K562 (cell line): ENCODE data around the gene RRH. TPM values are rescaled to one million over a fixed set of nuclear protein-coding genes. Genes with fewer than 3 reads are reported as not detected.

Experiments
- ATAC-seq: fragments of 200-7000 bp; cut with Tn5 transposase; 3 replicates; pipeline ENCODE4 v1.9.1; 2020; ENCODE audit warnings: moderate library complexity
- BruUV-seq: library from RNA; stranded (reverse); fragments of 400-500 nt; replicated peaks from 2 replicates; lab custom pipeline; 2021; lab: Mats Ljungman, UMichigan
- CTCF ChIA-PET: fragments of 300-600 bp; formaldehyde crosslinking; extraction: SDS; loops from one replicate; lab custom pipeline; 2021; ENCODE audit warnings: low intra/inter-chr PET ratio; lab: Yijun Ruan, JAX
- POLR2A ChIA-PET: fragments of 300-600, 350-650 bp; sonication (Branson Sonifier 250); formaldehyde crosslinking; extraction: SDS; loops from one replicate; lab custom pipeline; 2021; ENCODE audit warnings: antibody characterized with exemption, inconsistent platforms; lab: Yijun Ruan, JAX
- DNase-seq, 4 experiments: peaks; one replicate each; pipeline versions ENCODE4 v3.0.0 to v3.0.0-alpha.2; 2011 to 2018; ENCODE audit warnings: low spot score in 3 of 4, mixed read lengths in 3 of 4; ENCODE audit errors: extremely low read depth in 1 of 4
- FAIRE-seq: peaks from 2 replicates; lab custom pipeline; 2011; peaks lifted over from hg19 to GRCh38; lab: Jason Lieb, UNC
- H2AFZ ChIP-seq: 2 replicates; pipeline ENCODE4 v1.6.0; 2011; ENCODE audit warnings: low read depth, low read length, control low read depth, inconsistent platforms
- H3K27ac ChIP-seq: fragments of 200-600 bp; 3 replicates; pipeline ENCODE4 v1.8.0; 2011; ENCODE audit warnings: low read depth, mild to moderate bottlenecking, control low read depth, inconsistent platforms, low read length, moderate library complexity, mixed read lengths; ENCODE audit errors: extremely low read depth
- H3K27me3 ChIP-seq, 2 experiments: fragments of 300-600 bp in 1 of 2; 2 replicates in 1 of 2; 3 replicates in 1 of 2; pipeline versions ENCODE4 v1.6.0 to v1.8.0; 2011; ENCODE audit warnings: inconsistent platforms in 2 of 2, low read length in 2 of 2, mild to moderate bottlenecking in 1 of 2, mixed read lengths in 1 of 2, moderate library complexity in 1 of 2; ENCODE audit not compliant: control insufficient read depth in 2 of 2, insufficient read depth in 2 of 2
- H3K36me3 ChIP-seq: fragments of 300-600 bp; 3 replicates; pipeline ENCODE4 v1.8.0; 2011; ENCODE audit warnings: mild to moderate bottlenecking, low read length, inconsistent platforms; ENCODE audit not compliant: control insufficient read depth, insufficient read depth
- H3K4me1 ChIP-seq, 2 experiments: fragments of 200-600 bp in 1 of 2; replicated peaks in 1 of 2; 2 replicates in 1 of 2; 3 replicates in 1 of 2; pipeline versions ENCODE4 v1.5.1 to v1.8.0; 2011; ENCODE audit warnings: inconsistent platforms in 2 of 2, low read length in 2 of 2, mild to moderate bottlenecking in 1 of 2, mixed read lengths in 1 of 2, moderate library complexity in 1 of 2; ENCODE audit not compliant: control insufficient read depth in 2 of 2, insufficient read depth in 2 of 2
- H3K4me2 ChIP-seq: 2 replicates; pipeline ENCODE4 v1.6.1; 2011; ENCODE audit warnings: low read length, control low read depth, inconsistent platforms, mixed read lengths; ENCODE audit not compliant: insufficient read depth
- H3K4me3 ChIP-seq: fragments of 200-600 bp; sonication (generic), shearing (Covaris generic); 2 replicates; pipeline ENCODE4 v1.5.1; 2016; ENCODE audit warnings: control low read depth, inconsistent platforms
- H3K79me2 ChIP-seq: fragments of 200-600 bp; 3 replicates; pipeline ENCODE4 v1.8.0; 2011; ENCODE audit warnings: low read length, inconsistent platforms; ENCODE audit not compliant: control insufficient read depth, insufficient read depth
- H3K9ac ChIP-seq, 2 experiments: 2 replicates each; pipeline versions ENCODE4 v1.6.0 to v1.6.1; 2011; ENCODE audit warnings: low read depth in 2 of 2, low read length in 2 of 2, control low read depth in 1 of 2, inconsistent platforms in 1 of 2, mild to moderate bottlenecking in 1 of 2, mixed read lengths in 1 of 2; ENCODE audit not compliant: insufficient read depth in 1 of 2
- H3K9me1 ChIP-seq: one replicate; pipeline ENCODE4 v1.6.0; 2011; ENCODE audit warnings: inconsistent platforms, mild to moderate bottlenecking, low read length, moderate library complexity; ENCODE audit not compliant: control insufficient read depth, insufficient read depth
- H3K9me3 ChIP-seq: replicated peaks from 2 replicates; pipeline ENCODE4 v1.5.1; 2011; ENCODE audit warnings: low read depth, low read length, inconsistent platforms; ENCODE audit not compliant: control insufficient read depth, insufficient read depth
- H4K20me1 ChIP-seq: replicated peaks from 2 replicates; pipeline ENCODE4 v1.6.1; 2011; ENCODE audit warnings: low read length, inconsistent platforms, mixed read lengths; ENCODE audit not compliant: control insufficient read depth, insufficient read depth
- BACH1 ChIP-seq: fragments of 200-800 bp; sonication (Bioruptor generic); IDR thresholded peaks from 2 replicates; pipeline ENCODE4 v1.6.1; 2016; ENCODE audit warnings: missing genetic modification characterization, missing compliant biosample characterization
- BMI1 ChIP-seq: fragments of 150-350 bp; IDR thresholded peaks from 2 replicates; pipeline ENCODE4 v1.6.1; 2014; ENCODE audit warnings: low read length
- CREB1 ChIP-seq, 2 experiments: sonication (generic) in 1 of 2; formaldehyde crosslinking in 1 of 2; IDR thresholded peaks; 2 replicates each; pipeline versions ENCODE4 v1.6.1 to v1.8.0; 2012 to 2022; ENCODE audit warnings: inconsistent platforms in 1 of 2, mild to moderate bottlenecking in 1 of 2, missing genetic modification reagents in 1 of 2, moderate library complexity in 1 of 2
- DACH1 ChIP-seq: fragments of 450-650 bp; IDR thresholded peaks from 2 replicates; pipeline ENCODE4 v1.6.1; 2018; ENCODE audit not compliant: partially characterized antibody
- FOXA3 ChIP-seq, 2 experiments: fragments of 450-650 bp in 1 of 2; sonication (generic) in 1 of 2; formaldehyde crosslinking; IDR thresholded peaks in 1 of 2; conservative IDR thresholded peaks in 1 of 2; 2 replicates each; pipeline versions ENCODE4 v1.4.0 to v1.8.0; 2020 to 2022; ENCODE audit warnings: mild to moderate bottlenecking in 2 of 2, missing genetic modification reagents in 1 of 2
- GATA2 ChIP-seq: sonication (generic); formaldehyde crosslinking; IDR thresholded peaks from 2 replicates; pipeline ENCODE4 v1.4.0; 2020; ENCODE audit warnings: mild to moderate bottlenecking, missing genetic modification reagents
- HNRNPL ChIP-seq: fragments of 200-400 bp; formaldehyde crosslinking; IDR thresholded peaks from 2 replicates; pipeline ENCODE4 v1.6.1; 2017; ENCODE audit warnings: low read depth, mild to moderate bottlenecking, low read length
- JUN ChIP-seq, 2 experiments: sonication (generic) in 1 of 2; formaldehyde crosslinking in 1 of 2; IDR thresholded peaks; 2 replicates each; pipeline versions ENCODE4 v1.6.1 to v1.8.0; 2012 to 2022; ENCODE audit warnings: borderline replicate concordance in 2 of 2, mild to moderate bottlenecking in 2 of 2, improper control_type of control experiment in 1 of 2, low read depth in 1 of 2, low read length in 1 of 2, missing genetic modification reagents in 1 of 2
- MTA3 ChIP-seq: fragments of 450-650 bp; formaldehyde crosslinking; IDR thresholded peaks from 2 replicates; pipeline ENCODE4 v1.6.1; 2017; ENCODE audit warnings: mild to moderate bottlenecking, borderline replicate concordance
- NUFIP1 ChIP-seq: fragments of 450-650 bp; IDR thresholded peaks from 2 replicates; pipeline ENCODE4 v1.6.1; 2018; ENCODE audit not compliant: partially characterized antibody
- ZNF184 ChIP-seq: sonication (generic); formaldehyde crosslinking; IDR thresholded peaks from 2 replicates; pipeline ENCODE4 v1.5.0; 2020; ENCODE audit warnings: missing genetic modification reagents
- WGBS: fragments of 100-300 bp; shearing (Covaris generic); methylation state at CpG from one replicate; pipeline ENCODE4 v1.1.6; 2016; ENCODE audit warnings: low coverage, mixed read lengths; ENCODE audit not compliant: insufficient coverage; ENCODE audit errors: missing lambda C conversion rate; 5-methylcytosine and 5-hydroxymethylcytosine counted together
- in situ Hi-C: fragments of 300-500 bp; cut with MboI; formaldehyde crosslinking; loops from 4 replicates; pipeline ENCODE4 v1.15.0; 2018; ENCODE audit warnings: inconsistent platforms, mixed read lengths
- intact Hi-C: fragments of 100-400 bp; cut with micrococcal nuclease; formaldehyde crosslinking; loops from 2 replicates; pipeline ENCODE4 v1.14.2; 2022
- polyA plus RNA-seq, 8 experiments: library from polyadenylated mRNA; depleted of rRNA in 4 of 8; stranded (reverse) in 5 of 8; unstranded in 3 of 8; fragments of >200 nt; fragmentation: Nextera tagmentation in 2 of 8; fragmentation: Illumina TruSeq in 1 of 8; extraction: Ambion mirVana in 2 of 8; extraction: Trizol in 1 of 8; gene quantifications; 2 replicates each; pipeline versions ENCODE4 v1.2.1 to v1.2.3, GENCODE V29; 2011 to 2014; ENCODE audit warnings: inconsistent platforms in 1 of 8, missing spikeins in 1 of 8
- total RNA-seq, 7 experiments: library from RNA; depleted of rRNA in 6 of 7; stranded (reverse); fragments of >200 nt in 6 of 7; fragmentation: Illumina TruSeq in 2 of 7; extraction: Trizol in 2 of 7; gene quantifications; 2 replicates each; pipeline versions ENCODE4 v1.2.1 to v1.2.3, GENCODE V29; 2011 to 2021; ENCODE audit warnings: low replicate concordance in 1 of 7
- TF ChIP-seq, protein P1 (sequence below): sonication (generic); formaldehyde crosslinking; IDR thresholded peaks from 2 replicates; pipeline ENCODE4 v1.8.1; 2023; ENCODE audit warnings: mild to moderate bottlenecking, missing genetic modification reagents
- TF ChIP-seq, protein P2 (sequence below): sonication (generic); formaldehyde crosslinking; IDR thresholded peaks from 2 replicates; pipeline ENCODE4 v1.8.0; 2022; ENCODE audit warnings: missing genetic modification reagents, mild to moderate bottlenecking, borderline replicate concordance
- TF ChIP-seq, protein P3 (sequence below): sonication (generic); formaldehyde crosslinking; IDR thresholded peaks from 2 replicates; pipeline ENCODE4 v1.8.0; 2022; ENCODE audit warnings: mild to moderate bottlenecking, missing genetic modification reagents

The RRH gene
- total and polyA plus RNA-seq, 9 of the 15 experiments (the other 6 are each of a cell fraction or from before 2014, with no cell fraction given), result 0.04 to 0.31 (median 0.12) TPM; not detected in 3

DNA sequence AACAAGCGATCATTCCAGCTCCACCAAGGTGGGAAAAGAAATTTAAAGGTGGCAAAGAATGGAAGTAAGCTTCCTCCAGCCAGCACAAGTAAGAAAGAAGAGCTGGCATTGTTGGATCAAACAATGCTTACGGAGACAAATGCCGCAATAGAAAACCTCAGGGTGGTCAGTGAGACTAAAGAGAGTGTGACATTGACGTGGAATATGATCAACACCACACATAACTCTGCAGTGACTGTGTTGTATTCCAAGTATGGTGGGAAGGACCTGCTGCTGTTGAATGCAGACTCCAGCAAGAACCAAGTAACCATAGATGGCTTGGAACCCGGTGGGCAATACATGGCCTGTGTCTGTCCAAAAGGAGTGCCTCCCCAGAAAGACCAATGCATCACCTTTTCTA, 42.3 kb downstream of the RRH start:
- Histone ChIP-seq H3K36me3 (no peaks in the 10 kb centered on the region), H3K9me1 (no peaks in the 10 kb centered on the region), H3K4me2 (no peak overlapping the region), H3K9ac (no peak overlapping the region), H3K4me3 (no peak overlapping the region), H2AFZ (no peak overlapping the region), H3K27ac (no peak overlapping the region), H4K20me1 (no peaks in the 10 kb centered on the region), H3K4me1 (peaks cover 0 to 12% of the 10 kb centered on the region in 2 experiments; a peak in 2 of 5 replicates), H3K9me3 (no peaks in the 10 kb centered on the region), H3K79me2 (no peaks in the 10 kb centered on the region), H3K27me3 (no peaks in the 10 kb centered on the region)
- DNase-seq (no peak), FAIRE-seq (no peak), ATAC-seq (no peak)
- BruUV-seq, result no TSS peak
- intact Hi-C loops (no loop called here), in situ Hi-C loops (no loop called here)
- CTCF ChIA-PET, result no interaction called here
- WGBS, result 7% methylated on average over 5 of the region's 5 CpGs
- POLR2A ChIA-PET, result interaction anchor here (0.8 kb wide), 1 partner anchor 9 kb away, joined by 3 read pairs; no protein-coding TSS in a partner anchor
- no peak for TF ChIP-seq ZNF184 (CRISPR knock-in tag)
- TF ChIP-seq DACH1, result no peak
- no peak for TF ChIP-seq NUFIP1
- TF ChIP-seq, protein P1, sequence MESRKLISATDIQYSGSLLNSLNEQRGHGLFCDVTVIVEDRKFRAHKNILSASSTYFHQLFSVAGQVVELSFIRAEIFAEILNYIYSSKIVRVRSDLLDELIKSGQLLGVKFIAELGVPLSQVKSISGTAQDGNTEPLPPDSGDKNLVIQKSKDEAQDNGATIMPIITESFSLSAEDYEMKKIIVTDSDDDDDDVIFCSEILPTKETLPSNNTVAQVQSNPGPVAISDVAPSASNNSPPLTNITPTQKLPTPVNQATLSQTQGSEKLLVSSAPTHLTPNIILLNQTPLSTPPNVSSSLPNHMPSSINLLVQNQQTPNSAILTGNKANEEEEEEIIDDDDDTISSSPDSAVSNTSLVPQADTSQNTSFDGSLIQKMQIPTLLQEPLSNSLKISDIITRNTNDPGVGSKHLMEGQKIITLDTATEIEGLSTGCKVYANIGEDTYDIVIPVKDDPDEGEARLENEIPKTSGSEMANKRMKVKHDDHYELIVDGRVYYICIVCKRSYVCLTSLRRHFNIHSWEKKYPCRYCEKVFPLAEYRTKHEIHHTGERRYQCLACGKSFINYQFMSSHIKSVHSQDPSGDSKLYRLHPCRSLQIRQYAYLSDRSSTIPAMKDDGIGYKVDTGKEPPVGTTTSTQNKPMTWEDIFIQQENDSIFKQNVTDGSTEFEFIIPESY (CRISPR knock-in tag), result no peak
- TF ChIP-seq CREB1 (IDR thresholded peaks at IDR 0.05), result no peak
- TF ChIP-seq CREB1 (CRISPR knock-in tag; IDR thresholded peaks at IDR 0.05), result no peak
- no peak for TF ChIP-seq FOXA3 (CRISPR knock-in tag; conservative IDR thresholded peaks at IDR 0.05 in 1 of 2, IDR thresholded peaks at IDR 0.05 in 1 of 2)
- TF ChIP-seq GATA2, result no peak
- TF ChIP-seq BACH1, result no peak
- TF ChIP-seq, protein P2, sequence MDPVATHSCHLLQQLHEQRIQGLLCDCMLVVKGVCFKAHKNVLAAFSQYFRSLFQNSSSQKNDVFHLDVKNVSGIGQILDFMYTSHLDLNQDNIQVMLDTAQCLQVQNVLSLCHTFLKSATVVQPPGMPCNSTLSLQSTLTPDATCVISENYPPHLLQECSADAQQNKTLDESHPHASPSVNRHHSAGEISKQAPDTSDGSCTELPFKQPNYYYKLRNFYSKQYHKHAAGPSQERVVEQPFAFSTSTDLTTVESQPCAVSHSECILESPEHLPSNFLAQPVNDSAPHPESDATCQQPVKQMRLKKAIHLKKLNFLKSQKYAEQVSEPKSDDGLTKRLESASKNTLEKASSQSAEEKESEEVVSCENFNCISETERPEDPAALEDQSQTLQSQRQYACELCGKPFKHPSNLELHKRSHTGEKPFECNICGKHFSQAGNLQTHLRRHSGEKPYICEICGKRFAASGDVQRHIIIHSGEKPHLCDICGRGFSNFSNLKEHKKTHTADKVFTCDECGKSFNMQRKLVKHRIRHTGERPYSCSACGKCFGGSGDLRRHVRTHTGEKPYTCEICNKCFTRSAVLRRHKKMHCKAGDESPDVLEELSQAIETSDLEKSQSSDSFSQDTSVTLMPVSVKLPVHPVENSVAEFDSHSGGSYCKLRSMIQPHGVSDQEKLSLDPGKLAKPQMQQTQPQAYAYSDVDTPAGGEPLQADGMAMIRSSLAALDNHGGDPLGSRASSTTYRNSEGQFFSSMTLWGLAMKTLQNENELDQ (CRISPR knock-in tag), result no peak
- TF ChIP-seq JUN (IDR thresholded peaks at IDR 0.05; ENCODE audit: borderline replicate concordance, low read depth, low read length), result no peak
- TF ChIP-seq JUN (CRISPR knock-in tag; IDR thresholded peaks at IDR 0.05; ENCODE audit: borderline replicate concordance), result no peak
- no peak for TF ChIP-seq MTA3
- TF ChIP-seq HNRNPL, result no peak
- TF ChIP-seq, protein P3, sequence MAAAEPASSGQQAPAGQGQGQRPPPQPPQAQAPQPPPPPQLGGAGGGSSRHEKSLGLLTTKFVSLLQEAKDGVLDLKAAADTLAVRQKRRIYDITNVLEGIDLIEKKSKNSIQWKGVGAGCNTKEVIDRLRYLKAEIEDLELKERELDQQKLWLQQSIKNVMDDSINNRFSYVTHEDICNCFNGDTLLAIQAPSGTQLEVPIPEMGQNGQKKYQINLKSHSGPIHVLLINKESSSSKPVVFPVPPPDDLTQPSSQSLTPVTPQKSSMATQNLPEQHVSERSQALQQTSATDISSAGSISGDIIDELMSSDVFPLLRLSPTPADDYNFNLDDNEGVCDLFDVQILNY, result no peak
- TF ChIP-seq BMI1, result no peak
